GM10248 (cell line): ENCODE results near the gene SLC2A10.

Experiments used
- CTCF ChIA-PET: fragments of 300-600 bp; sonication (Branson Sonifier 250); formaldehyde crosslinking; extraction: SDS; loops from one replicate; lab custom pipeline; 2021; ENCODE audit warnings: antibody characterized with exemption; lab: Yijun Ruan, JAX
- POLR2A ChIA-PET: fragments of 350-650 bp; sonication (Branson Sonifier 250); formaldehyde crosslinking; extraction: SDS; loops from one replicate; lab custom pipeline; 2020; ENCODE audit warnings: antibody characterized with exemption; lab: Yijun Ruan, JAX
- DNase-seq: peaks from one replicate; pipeline ENCODE4 v3.0.0; 2012; ENCODE audit errors: extremely low spot score
- CTCF ChIP-seq: IDR thresholded peaks from 2 replicates; pipeline ENCODE4 v1.5.1; 2012; ENCODE audit warnings: mild to moderate bottlenecking, low read depth; ENCODE audit errors: extremely low read depth, missing control alignments, control extremely low read depth

The SLC2A10 gene

GRCh38 chr20:46739431-46740213 is 30.2 kb downstream of the SLC2A10 start:
- ChIA-PET POLR2A (no interaction called here), CTCF (no interaction called here)
- DNase-seq = no peak
- no peak for TF ChIP-seq CTCF

GRCh38 chr20:46740214-46740609 is 30.8 kb downstream of the SLC2A10 start:
- ChIA-PET POLR2A (no interaction called here), CTCF (interaction anchor here (1.3 to 1.6 kb wide), 2 partner anchors 15 to 565 kb away, joined by 3 to 6 read pairs; no protein-coding TSS in a partner anchor)
- no peak for TF ChIP-seq CTCF
- DNase-seq = no peak

- ChIA-PET CTCF (interaction anchor here (1.6 kb wide), 1 partner anchor 14 kb away, joined by 6 read pairs; no protein-coding TSS in a partner anchor), POLR2A (no interaction called here)
- no peak for DNase-seq
- no peak for TF ChIP-seq CTCF
These were observed 32.6 kb downstream of the SLC2A10 start for GRCh38 chr20:46741924-46742668.

GRCh38 chr20:46742669-46743045 is 33.2 kb downstream of the SLC2A10 start:
- POLR2A ChIA-PET = no interaction called here
- DNase-seq = no peak
- TF ChIP-seq CTCF = no peak
- CTCF ChIA-PET = no interaction called here

GRCh38 chr20:46743088-46743487 is 33.6 kb downstream of the SLC2A10 start:
- TF ChIP-seq CTCF = no peak
- POLR2A ChIA-PET = no interaction called here

GRCh38 chr20:46746956-46747526 is 37.6 kb downstream of the SLC2A10 start:
- CTCF ChIA-PET = interaction anchor here (1.5 kb wide), 1 partner anchor 12 kb away, joined by 4 read pairs; no protein-coding TSS in a partner anchor
- no peak for TF ChIP-seq CTCF
- POLR2A ChIA-PET = no interaction called here
- DNase-seq = no peak

More at GRCh38 chr20:46743088-46743487, 33.6 kb downstream of the SLC2A10 start:
- DNase-seq = no peak
- CTCF ChIA-PET = interaction anchor here (1.1 kb wide), 1 partner anchor 10 kb away, joined by 3 read pairs; no protein-coding TSS in a partner anchor
